K562 (cell line): ENCODE results near the gene RASGEF1C. TPM values are rescaled to one million over a fixed set of nuclear protein-coding genes. Genes with fewer than 3 reads are reported as not detected.

Experiments
- EHMT2 ChIP-seq: fragments of 450-650 bp; IDR thresholded peaks from 2 replicates; pipeline ENCODE4 v1.6.1; 2018; ENCODE audit warnings: antibody characterized with exemption
- FUS ChIP-seq: fragments of 200-400 bp; formaldehyde crosslinking; optimal IDR thresholded peaks from 2 replicates; pipeline ENCODE3; 2017; ENCODE audit warnings: low read depth, low read length
- GABPB2 ChIP-seq: fragments of 250-450 bp; sonication (Bioruptor Pico); conservative IDR thresholded peaks from 2 replicates; pipeline ENCODE4 v1.5.1; 2021; ENCODE audit warnings: mild to moderate bottlenecking
- GTF2F1 ChIP-seq: IDR thresholded peaks from 2 replicates; pipeline ENCODE4 v1.6.1; 2011; ENCODE audit warnings: low read depth, low read length, improper control_type of control experiment
- HINFP ChIP-seq: fragments of 450-650 bp; conservative IDR thresholded peaks from 2 replicates; pipeline ENCODE4 v1.6.1; 2016; ENCODE audit warnings: missing genetic modification characterization, low read depth, mild to moderate bottlenecking, control low read depth, missing compliant biosample characterization
- JUNB ChIP-seq: fragments of 450-650 bp; formaldehyde crosslinking; conservative IDR thresholded peaks from 2 replicates; pipeline ENCODE4 v1.4.0; 2020; ENCODE audit warnings: mild to moderate bottlenecking
- KLF1 ChIP-seq: fragments of 450-650 bp; IDR thresholded peaks from 2 replicates; pipeline ENCODE4 v1.6.1; 2016; ENCODE audit warnings: missing genetic modification characterization, missing compliant biosample characterization
- RNF2 ChIP-seq: sonication (generic); IDR thresholded peaks from 2 replicates; pipeline ENCODE4 v1.6.1; 2016
- ZNF121 ChIP-seq: sonication (generic); formaldehyde crosslinking; conservative IDR thresholded peaks from 2 replicates; pipeline ENCODE4 v1.8.0; 2022; ENCODE audit warnings: missing genetic modification reagents
- polyA plus RNA-seq, 8 experiments: library from polyadenylated mRNA; depleted of rRNA in 4 of 8; stranded (reverse) in 5 of 8; unstranded in 3 of 8; fragments of >200 nt; fragmentation: Nextera tagmentation in 2 of 8; fragmentation: Illumina TruSeq in 1 of 8; extraction: Ambion mirVana in 2 of 8; extraction: Trizol in 1 of 8; gene quantifications; 2 replicates each; pipeline versions ENCODE4 v1.2.1 to v1.2.3, GENCODE V29; 2011 to 2014; ENCODE audit warnings: inconsistent platforms in 1 of 8, missing spikeins in 1 of 8
- total RNA-seq, 7 experiments: library from RNA; depleted of rRNA in 6 of 7; stranded (reverse); fragments of >200 nt in 6 of 7; fragmentation: Illumina TruSeq in 2 of 7; extraction: Trizol in 2 of 7; gene quantifications; 2 replicates each; pipeline versions ENCODE4 v1.2.1 to v1.2.3, GENCODE V29; 2011 to 2021; ENCODE audit warnings: low replicate concordance in 1 of 7

RASGEF1C gene
- total and polyA plus RNA-seq, 9 of the 15 experiments (the other 6 are each of a cell fraction or from before 2014, with no cell fraction given): 0.04 to 1.1 (median 0.21) TPM; not detected in 4

GRCh38 chr5:180116077-180116999, 92.7 kb downstream of the RASGEF1C start (continued):
- TF ChIP-seq HINFP (no peak), GTF2F1 (no peak), ZNF121 (CRISPR knock-in tag) (no peak), GABPB2 (no peak), KLF1 (no peak), RNF2 (no peak), JUNB (CRISPR knock-in tag) (no peak), EHMT2 (no peak), FUS (no peak)
